ENCODE results near the gene ANXA11. TPM values are rescaled to one million over a fixed set of nuclear protein-coding genes. Genes with fewer than 3 reads are reported as not detected.

The ANXA11 gene
- total RNA-seq, 1 experiment from 2014 or later = 181 TPM

DNA sequence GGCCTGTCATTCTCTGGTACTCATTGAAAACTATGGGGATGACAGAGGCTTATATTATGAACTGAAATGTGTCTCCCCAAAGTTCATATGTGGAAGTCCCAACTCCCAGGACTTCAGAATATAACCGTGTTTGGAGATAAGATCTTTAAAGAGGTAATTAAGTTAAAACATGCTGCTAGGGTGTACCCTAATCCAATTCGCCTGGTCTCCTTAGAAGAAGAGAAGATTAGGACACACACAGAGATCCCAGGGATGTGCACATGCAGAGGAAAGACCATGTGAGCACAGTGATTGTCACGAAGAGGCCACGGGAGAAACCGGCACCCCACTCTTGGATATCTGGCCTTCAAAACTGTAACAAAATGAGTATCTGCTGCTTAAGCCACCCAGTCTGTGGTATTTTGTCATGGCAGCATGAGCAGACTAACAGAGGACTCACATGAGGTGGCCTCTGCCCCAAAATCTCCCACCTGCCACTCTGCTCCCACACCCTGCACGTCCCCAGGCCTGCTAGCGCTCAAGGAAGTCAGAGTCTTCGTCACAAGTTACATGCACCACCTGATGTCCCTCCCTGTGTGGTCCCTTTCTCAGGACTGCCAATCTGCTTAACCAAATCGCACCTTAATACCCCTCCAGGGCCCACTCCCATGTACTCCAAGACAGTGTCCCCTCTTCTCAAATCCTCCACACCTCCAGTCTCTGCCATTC, 46.0 kb downstream of the ANXA11 start (continued):
- TF ChIP-seq, protein P1, sequence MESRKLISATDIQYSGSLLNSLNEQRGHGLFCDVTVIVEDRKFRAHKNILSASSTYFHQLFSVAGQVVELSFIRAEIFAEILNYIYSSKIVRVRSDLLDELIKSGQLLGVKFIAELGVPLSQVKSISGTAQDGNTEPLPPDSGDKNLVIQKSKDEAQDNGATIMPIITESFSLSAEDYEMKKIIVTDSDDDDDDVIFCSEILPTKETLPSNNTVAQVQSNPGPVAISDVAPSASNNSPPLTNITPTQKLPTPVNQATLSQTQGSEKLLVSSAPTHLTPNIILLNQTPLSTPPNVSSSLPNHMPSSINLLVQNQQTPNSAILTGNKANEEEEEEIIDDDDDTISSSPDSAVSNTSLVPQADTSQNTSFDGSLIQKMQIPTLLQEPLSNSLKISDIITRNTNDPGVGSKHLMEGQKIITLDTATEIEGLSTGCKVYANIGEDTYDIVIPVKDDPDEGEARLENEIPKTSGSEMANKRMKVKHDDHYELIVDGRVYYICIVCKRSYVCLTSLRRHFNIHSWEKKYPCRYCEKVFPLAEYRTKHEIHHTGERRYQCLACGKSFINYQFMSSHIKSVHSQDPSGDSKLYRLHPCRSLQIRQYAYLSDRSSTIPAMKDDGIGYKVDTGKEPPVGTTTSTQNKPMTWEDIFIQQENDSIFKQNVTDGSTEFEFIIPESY (IDR thresholded peaks at IDR 0.05; ENCODE audit: extremely low read depth, insufficient replicate concordance, low read length) = no peak
- TF ChIP-seq, protein P2, sequence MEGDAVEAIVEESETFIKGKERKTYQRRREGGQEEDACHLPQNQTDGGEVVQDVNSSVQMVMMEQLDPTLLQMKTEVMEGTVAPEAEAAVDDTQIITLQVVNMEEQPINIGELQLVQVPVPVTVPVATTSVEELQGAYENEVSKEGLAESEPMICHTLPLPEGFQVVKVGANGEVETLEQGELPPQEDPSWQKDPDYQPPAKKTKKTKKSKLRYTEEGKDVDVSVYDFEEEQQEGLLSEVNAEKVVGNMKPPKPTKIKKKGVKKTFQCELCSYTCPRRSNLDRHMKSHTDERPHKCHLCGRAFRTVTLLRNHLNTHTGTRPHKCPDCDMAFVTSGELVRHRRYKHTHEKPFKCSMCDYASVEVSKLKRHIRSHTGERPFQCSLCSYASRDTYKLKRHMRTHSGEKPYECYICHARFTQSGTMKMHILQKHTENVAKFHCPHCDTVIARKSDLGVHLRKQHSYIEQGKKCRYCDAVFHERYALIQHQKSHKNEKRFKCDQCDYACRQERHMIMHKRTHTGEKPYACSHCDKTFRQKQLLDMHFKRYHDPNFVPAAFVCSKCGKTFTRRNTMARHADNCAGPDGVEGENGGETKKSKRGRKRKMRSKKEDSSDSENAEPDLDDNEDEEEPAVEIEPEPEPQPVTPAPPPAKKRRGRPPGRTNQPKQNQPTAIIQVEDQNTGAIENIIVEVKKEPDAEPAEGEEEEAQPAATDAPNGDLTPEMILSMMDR (IDR thresholded peaks at IDR 0.05 in 2 of 3, conservative IDR thresholded peaks at IDR 0.05 in 1 of 3; ENCODE audit: borderline replicate concordance in 1 of 3, insufficient read depth in 1 of 3, low read depth in 2 of 3, low read length in 2 of 3) = no peak
- TF ChIP-seq ELF1 (IDR thresholded peaks at IDR 0.05; ENCODE audit: borderline replicate concordance, low read depth) = no peak
- TF ChIP-seq POLR2AphosphoS5 (IDR thresholded peaks at IDR 0.05; ENCODE audit: low read depth, low read length) = no peak
- TF ChIP-seq ZNF274 (IDR thresholded peaks at IDR 0.05; ENCODE audit: low read depth, low read length) = no peak
- no peak for TF ChIP-seq YY1 (IDR thresholded peaks at IDR 0.05; ENCODE audit: extremely low read depth, insufficient replicate concordance, low read depth, low read length)

All from HCT116 (cell line).